Prostate gland (tissue), 2 donors: Measurements from ENCODE around the gene SPATS2.

Experiments used
- CTCF ChIP-seq, 4 experiments: fragments of 200-600 bp in 2 of 4; fragments of 450-650 bp in 2 of 4; sonication (generic) in 2 of 4; IDR thresholded peaks; 1 replicate in 3 of 4; 2 replicates in 1 of 4; pipeline ENCODE4 v1.5.1; 2016 to 2019; ENCODE audit warnings: antibody characterized with exemption in 4 of 4, mild to moderate bottlenecking in 2 of 4, moderate library complexity in 2 of 4
- POLR2A ChIP-seq: fragments of 450-650 bp; IDR thresholded peaks from one replicate; pipeline ENCODE4 v1.6.1; 2016; ENCODE audit warnings: antibody characterized with exemption, mild to moderate bottlenecking

- no peak for TF ChIP-seq CTCF (IDR thresholded peaks at IDR 0.05)
- no peak for TF ChIP-seq POLR2A
Measured at GRCh38 chr12:49415521-49415970, 48.3 kb downstream of the SPATS2 start.
